Measurements from ENCODE around the gene AP2M1. TPM values are rescaled to one million over a fixed set of nuclear protein-coding genes. Genes with fewer than 3 reads are reported as not detected.

The AP2M1 gene
- 100 to 1,000 TPM; 225 to 400 (median 337) TPM for total RNA-seq
- polyA plus RNA-seq, result 100 to 1,000 TPM; 291 to 431 TPM
- long read RNA-seq, donor 1, transcript AP2M1-207 (10 exons, 1,950 nt), result minor isoform, 6 of 594 reads
- long read RNA-seq, donor 1, transcript AP2M1-202 (11 exons, 2,091 nt), result major isoform, 29 of 594 reads
- long read RNA-seq, donor 1, partial matches to known transcripts, result 99 of 594 reads
- long read RNA-seq, donor 1, other reads (novel, unspliced or antisense), result 460 of 594 reads
- long read RNA-seq, donor 2, transcript AP2M1-202 (11 exons, 2,091 nt), result major isoform, 120 of 1,684 reads
- long read RNA-seq, donor 2, transcript AP2M1-207 (10 exons, 1,950 nt), result minor isoform, 16 of 1,684 reads
- long read RNA-seq, donor 2, partial matches to known transcripts, result 158 of 1,684 reads
- long read RNA-seq, donor 2, other reads (novel, unspliced or antisense), result 1,390 of 1,684 reads
- long read RNA-seq, donor 3, transcript AP2M1-202 (11 exons, 2,091 nt), result major isoform, 28 of 607 reads
- long read RNA-seq, donor 3, partial matches to known transcripts, result 91 of 607 reads
- long read RNA-seq, donor 3, other reads (novel, unspliced or antisense), result 483 of 607 reads

GRCh38 chr3:184174646-184175492 is at the start of gene AP2M1:
AP2M1 (plus strand) TSS chr3:184174855; CDS start chr3:184176994, 2,139 bp downstream.
- ATAC-seq, result peak; percentile 91 to 97 (median 95)
- Histone ChIP-seq H3K27me3 (no peaks in the 10 kb centered on the region), H3K9me3 (no peaks in the 10 kb centered on the region), H3K36me3 (peaks cover 0 to 66% (median 62%) of the 10 kb centered on the region in 9 donors), H3K27ac (peak within 1 kb of the TSS; percentile 90 to 99 (median 96)), H3K4me1 (peaks cover 0 to 54% (median 33%) of the 10 kb centered on the region in 12 donors), H3K4me3 (peak within 1 kb of the TSS; percentile 64 to 100 (median 97))
- intact Hi-C loops (cut with DNase I), result loop anchor here in 5 of 10 donors (1.0 to 10.0 kb wide), 8 partner anchors 11 to 142 kb away; partner anchors contain the start of genes DVL3 (in 3 of the 5), PSMD2 (in 2 of the 5), ABCF3 (in 1 of the 5) and EIF2B5 (in 1 of the 5)
- peak; percentile 98 to 99 (median 98) for DNase-seq
- 0 to 1% (median 1%) methylated on average over 55 to 73 of the region's 73 CpGs for WGBS, 4 donors
- peak; percentile 40 to 93 for TF ChIP-seq POLR2A (IDR thresholded peaks at IDR 0.05)
- TF ChIP-seq, protein P1, sequence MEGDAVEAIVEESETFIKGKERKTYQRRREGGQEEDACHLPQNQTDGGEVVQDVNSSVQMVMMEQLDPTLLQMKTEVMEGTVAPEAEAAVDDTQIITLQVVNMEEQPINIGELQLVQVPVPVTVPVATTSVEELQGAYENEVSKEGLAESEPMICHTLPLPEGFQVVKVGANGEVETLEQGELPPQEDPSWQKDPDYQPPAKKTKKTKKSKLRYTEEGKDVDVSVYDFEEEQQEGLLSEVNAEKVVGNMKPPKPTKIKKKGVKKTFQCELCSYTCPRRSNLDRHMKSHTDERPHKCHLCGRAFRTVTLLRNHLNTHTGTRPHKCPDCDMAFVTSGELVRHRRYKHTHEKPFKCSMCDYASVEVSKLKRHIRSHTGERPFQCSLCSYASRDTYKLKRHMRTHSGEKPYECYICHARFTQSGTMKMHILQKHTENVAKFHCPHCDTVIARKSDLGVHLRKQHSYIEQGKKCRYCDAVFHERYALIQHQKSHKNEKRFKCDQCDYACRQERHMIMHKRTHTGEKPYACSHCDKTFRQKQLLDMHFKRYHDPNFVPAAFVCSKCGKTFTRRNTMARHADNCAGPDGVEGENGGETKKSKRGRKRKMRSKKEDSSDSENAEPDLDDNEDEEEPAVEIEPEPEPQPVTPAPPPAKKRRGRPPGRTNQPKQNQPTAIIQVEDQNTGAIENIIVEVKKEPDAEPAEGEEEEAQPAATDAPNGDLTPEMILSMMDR (IDR thresholded peaks at IDR 0.05), result peak in 1 of 12 donors; percentile 5

DNA sequence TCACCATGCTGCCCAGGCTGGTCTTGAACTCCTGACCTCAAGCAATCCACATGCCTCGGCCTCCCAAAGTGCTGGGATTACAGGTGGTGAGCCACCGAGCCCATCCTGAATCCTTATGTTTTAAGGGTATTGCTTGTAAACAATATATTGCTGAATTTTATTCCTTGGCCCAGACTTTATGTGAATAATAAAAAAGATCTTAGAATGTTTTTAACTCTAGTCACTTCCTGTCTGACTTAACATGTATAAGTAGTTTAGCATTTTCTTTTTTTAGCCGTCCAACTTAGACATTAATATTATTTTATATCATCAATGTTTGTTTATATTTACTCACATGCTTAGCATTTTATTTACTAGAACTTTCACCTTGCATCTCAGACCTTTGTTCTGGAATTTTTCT is 48.6 kb upstream of the AP2M1 start:
- H3K27me3 ChIP-seq, result no peaks in the 10 kb centered on the region
- H3K9me3 ChIP-seq, result no peaks in the 10 kb centered on the region
- DNase-seq, result no peak
- ATAC-seq, result no peak
- H3K36me3 ChIP-seq, result no peaks in the 10 kb centered on the region
- no peaks in the 10 kb centered on the region for H3K4me1 ChIP-seq
- H3K4me3 ChIP-seq, result no peak overlapping the region
- WGBS, 4 donors, result 51 to 83% (median 75%) methylated on average over 3 of the region's 3 CpGs
- TF ChIP-seq, protein P1 (IDR thresholded peaks at IDR 0.05), result no peak
- intact Hi-C loops (cut with DNase I), result no loop called here
- no peak overlapping the region for H3K27ac ChIP-seq

DNA sequence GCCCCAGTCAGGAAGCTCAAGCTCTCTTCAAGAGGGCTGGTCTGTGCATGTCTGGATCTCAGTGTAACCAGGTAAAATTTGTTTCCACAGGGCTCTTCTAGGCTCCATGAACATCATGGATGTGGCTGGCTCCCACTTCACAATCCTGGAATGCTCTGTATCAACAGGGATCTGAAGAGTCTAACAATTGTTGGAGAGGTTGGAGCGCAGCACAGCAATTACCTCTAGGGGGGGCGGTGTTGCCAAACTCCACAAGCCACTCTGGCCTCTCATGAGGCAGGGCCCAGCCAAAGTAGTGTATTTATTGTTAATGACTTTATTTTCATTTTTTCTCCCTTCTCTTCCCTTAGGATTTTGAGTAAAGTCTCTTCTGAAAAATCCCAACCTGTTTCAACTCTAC is 45.6 kb upstream of the AP2M1 start:
- no peak for DNase-seq
- WGBS, 4 donors, result 32 to 46% (median 34%) methylated on average over 2 of the region's 2 CpGs
- peaks cover 0 to 7% (median 0%) of the 10 kb centered on the region in 12 donors for H3K4me1 ChIP-seq

More for the DNA sequence above, 45.6 kb upstream of the AP2M1 start:
- Histone ChIP-seq H3K9me3 (no peaks in the 10 kb centered on the region), H3K4me3 (no peak overlapping the region), H3K27me3 (no peaks in the 10 kb centered on the region), H3K36me3 (no peaks in the 10 kb centered on the region), H3K27ac (no peak overlapping the region)
- intact Hi-C loops (cut with DNase I), result no loop called here
- peak in 1 of 4 donors; percentile 38 for ATAC-seq
- TF ChIP-seq, protein P1 (IDR thresholded peaks at IDR 0.05), result peak in 8 of 12 donors; percentile 16 to 38 (median 32)
- no peak for TF ChIP-seq POLR2A (IDR thresholded peaks at IDR 0.05)

All from heart left ventricle (tissue), 16 donors.